GM12865 (cell line): ENCODE measurements around the gene DYTN.
A peak's percentile ranks its signal among the peaks of the same experiment; 100 is the strongest.
"Not testable (repeated sequence)": the region's sequence is repeated elsewhere in the genome, so short reads cannot be mapped to it uniquely, and the experiment has no call there.

Source experiments
- DNase-seq: peaks from one replicate; pipeline ENCODE4 v3.0.0; 2010; ENCODE audit warnings: low read depth
- H3K4me3 ChIP-seq: 2 replicates; pipeline ENCODE4 v1.5.1; 2011; ENCODE audit warnings: mild to moderate bottlenecking, low read depth, low read length, control low read depth
- CTCF ChIP-seq: IDR thresholded peaks from 2 replicates; pipeline ENCODE4 v1.5.1; 2011; ENCODE audit warnings: low read length, control low read depth, low read depth, inconsistent platforms; ENCODE audit not compliant: insufficient read depth; ENCODE audit errors: missing control alignments

DYTN gene

GRCh38 chr2:206721256-206721920, 3.2 kb upstream of the DYTN start:
- no peak for TF ChIP-seq CTCF
- DNase-seq = peak; percentile 82
- H3K4me3 ChIP-seq = no peak overlapping the region

GRCh38 chr2:206716623-206717022, 1.6 kb downstream of the DYTN start:
- no peak overlapping the region for H3K4me3 ChIP-seq
- no peak for DNase-seq
- TF ChIP-seq CTCF = no peak

- not testable (repeated sequence) for H3K4me3 ChIP-seq, DNase-seq
These were observed 3.0 kb downstream of the DYTN start for GRCh38 chr2:206715183-206715582.

GRCh38 chr2:206713746-206714145, 4.5 kb downstream of the DYTN start:
- peak overlapping the region; percentile 20 for H3K4me3 ChIP-seq
- peak; percentile 77 for DNase-seq
- TF ChIP-seq CTCF = no peak

GRCh38 chr2:206708286-206708685, 9.9 kb downstream of the DYTN start:
- no peak overlapping the region for H3K4me3 ChIP-seq
- DNase-seq = no peak
- TF ChIP-seq CTCF = no peak

- TF ChIP-seq CTCF = no peak
- DNase-seq = no peak
- no peak overlapping the region for H3K4me3 ChIP-seq
These were observed 11.0 kb downstream of the DYTN start for GRCh38 chr2:206707164-206707701.

GRCh38 chr2:206701952-206702605, 16.1 kb downstream of the DYTN start:
- no peak overlapping the region for H3K4me3 ChIP-seq
- no peak for DNase-seq
- no peak for TF ChIP-seq CTCF
